IPS-18c (cell line): ENCODE measurements around the gene ADSL.
"Not testable (repeated sequence)": the region's sequence is repeated elsewhere in the genome, so short reads cannot be mapped to it uniquely, and the experiment has no call there.

ENCODE experiments used
- H3K4me3 ChIP-seq: 2 replicates; pipeline ENCODE4 v1.7.0; 2013; ENCODE audit warnings: low read depth, mild to moderate bottlenecking, low read length, moderate library complexity; ENCODE audit not compliant: insufficient read depth
- H3K9me3 ChIP-seq: one replicate; pipeline ENCODE4 v1.6.1; 2013; ENCODE audit warnings: mild to moderate bottlenecking, low read length, moderate library complexity; ENCODE audit not compliant: control insufficient read depth, insufficient read depth

The ADSL gene

GRCh38 chr22:40347300-40347699 lies 1.0 kb downstream of the ADSL start:
- Histone ChIP-seq H3K9me3 (no peaks in the 10 kb centered on the region), H3K4me3 (peak overlapping the region; percentile 94)

GRCh38 chr22:40348025-40348658 lies 1.8 kb downstream of the ADSL start:
- no peaks in the 10 kb centered on the region for H3K9me3 ChIP-seq
- no peak overlapping the region for H3K4me3 ChIP-seq

GRCh38 chr22:40352763-40353162 lies 6.5 kb downstream of the ADSL start:
- Histone ChIP-seq H3K9me3 (no peaks in the 10 kb centered on the region), H3K4me3 (no peak overlapping the region)

GRCh38 chr22:40361100-40361499 lies 14.8 kb downstream of the ADSL start:
- Histone ChIP-seq H3K4me3 (no peak overlapping the region), H3K9me3 (no peaks in the 10 kb centered on the region)

- Histone ChIP-seq H3K9me3 (no peaks in the 10 kb centered on the region), H3K4me3 (no peak overlapping the region)
These were observed 16.8 kb downstream of the ADSL start for GRCh38 chr22:40363059-40363458.

GRCh38 chr22:40364431-40364830 lies 18.1 kb downstream of the ADSL start:
- H3K9me3 ChIP-seq: no peaks in the 10 kb centered on the region
- no peak overlapping the region for H3K4me3 ChIP-seq

GRCh38 chr22:40366068-40366467 lies 19.8 kb downstream of the ADSL start:
- no peak overlapping the region for H3K4me3 ChIP-seq
- H3K9me3 ChIP-seq: no peaks in the 10 kb centered on the region

- Histone ChIP-seq H3K9me3 (no peaks in the 10 kb centered on the region), H3K4me3 (no peak overlapping the region)
These were observed 21.0 kb downstream of the ADSL start for GRCh38 chr22:40367342-40367741.

- no peak overlapping the region for H3K4me3 ChIP-seq
These were observed 21.7 kb downstream of the ADSL start for GRCh38 chr22:40368016-40368415.

GRCh38 chr22:40368836-40369235 lies 22.5 kb downstream of the ADSL start:
- no peaks in the 10 kb centered on the region for H3K9me3 ChIP-seq
- H3K4me3 ChIP-seq: no peak overlapping the region

More at GRCh38 chr22:40368016-40368415, 21.7 kb downstream of the ADSL start:
- H3K9me3 ChIP-seq: no peaks in the 10 kb centered on the region

GRCh38 chr22:40374567-40374966 lies 28.3 kb downstream of the ADSL start:
- H3K4me3 ChIP-seq: no peak overlapping the region
- H3K9me3 ChIP-seq: no peaks in the 10 kb centered on the region

GRCh38 chr22:40376149-40376548 lies 29.8 kb downstream of the ADSL start:
- Histone ChIP-seq H3K4me3 (no peak overlapping the region), H3K9me3 (no peaks in the 10 kb centered on the region)

GRCh38 chr22:40377931-40378330 lies 31.6 kb downstream of the ADSL start:
- Histone ChIP-seq H3K9me3 (no peaks in the 10 kb centered on the region), H3K4me3 (no peak overlapping the region)

GRCh38 chr22:40378448-40378847 lies 32.1 kb downstream of the ADSL start:
- H3K9me3 ChIP-seq, H3K4me3 ChIP-seq: not testable (repeated sequence)

GRCh38 chr22:40381461-40381860 lies 35.2 kb downstream of the ADSL start:
- H3K9me3 ChIP-seq: no peaks in the 10 kb centered on the region
- no peak overlapping the region for H3K4me3 ChIP-seq

GRCh38 chr22:40383905-40384304 lies 37.6 kb downstream of the ADSL start:
- H3K9me3 ChIP-seq: no peaks in the 10 kb centered on the region
- H3K4me3 ChIP-seq: no peak overlapping the region

GRCh38 chr22:40385036-40385782 lies 38.9 kb downstream of the ADSL start:
- H3K4me3 ChIP-seq: no peak overlapping the region

GRCh38 chr22:40387746-40388145 lies 41.4 kb downstream of the ADSL start:
- Histone ChIP-seq H3K9me3 (peaks cover 2% of the 10 kb centered on the region), H3K4me3 (no peak overlapping the region)

More at GRCh38 chr22:40385036-40385782, 38.9 kb downstream of the ADSL start:
- no peaks in the 10 kb centered on the region for H3K9me3 ChIP-seq
